ENCODE data around the gene GNAS-AS1.

- TF ChIP-seq CTCF (conservative IDR thresholded peaks at IDR 0.05; ENCODE audit: low read depth, low read length) (no peak), EZH2 (IDR thresholded peaks at IDR 0.05; ENCODE audit: low read length, unreplicated experiment) (no peak)
These were observed 32.0 kb downstream of the GNAS-AS1 start for GRCh38 chr20:58818586-58819285.
